HG03045 (cell line): ENCODE data around the gene GPHN.
"Not testable (repeated sequence)": the region's sequence is repeated elsewhere in the genome, so short reads cannot be mapped to it uniquely, and the experiment has no call there.

Experiments used
- ATAC-seq: cut with Tn5 transposase; IDR thresholded peaks from one replicate; pipeline ENCODE4 v1.9.1; 2021; ENCODE audit warnings: mild to moderate bottlenecking, moderate library complexity; ENCODE audit not compliant: unreplicated experiment

GPHN gene

DNA sequence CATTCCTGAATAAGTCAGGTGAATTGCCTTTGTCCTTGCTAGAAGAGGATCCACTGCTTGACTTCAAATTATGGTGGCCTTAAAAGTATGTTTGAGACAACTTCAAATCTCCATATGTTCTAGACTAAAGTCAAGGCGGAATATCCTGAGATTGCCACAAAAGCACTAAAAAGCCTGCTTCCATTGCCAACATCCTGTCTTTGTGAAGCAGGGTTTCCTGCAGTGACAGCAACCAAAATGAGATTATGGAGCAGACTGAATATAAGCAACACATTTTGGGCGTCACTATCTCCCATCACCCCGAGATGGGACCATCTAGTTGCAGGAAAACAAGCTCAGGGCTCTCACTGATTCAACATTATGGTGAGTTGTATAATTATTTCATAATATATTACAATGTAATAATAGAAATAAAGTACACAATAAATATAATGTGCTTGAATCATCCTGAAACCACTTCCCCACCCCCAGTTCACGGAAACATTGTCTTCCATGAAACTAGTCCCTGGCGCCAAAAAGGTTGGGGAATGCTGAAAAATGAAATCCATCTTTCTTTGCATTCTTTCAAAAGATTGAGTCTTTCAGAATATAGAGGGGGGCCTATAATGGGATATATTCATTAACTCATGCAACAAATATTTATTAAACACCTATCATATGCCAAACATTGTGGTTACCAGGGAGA is 143.7 kb downstream of the GPHN start:
- no peak for ATAC-seq

DNA sequence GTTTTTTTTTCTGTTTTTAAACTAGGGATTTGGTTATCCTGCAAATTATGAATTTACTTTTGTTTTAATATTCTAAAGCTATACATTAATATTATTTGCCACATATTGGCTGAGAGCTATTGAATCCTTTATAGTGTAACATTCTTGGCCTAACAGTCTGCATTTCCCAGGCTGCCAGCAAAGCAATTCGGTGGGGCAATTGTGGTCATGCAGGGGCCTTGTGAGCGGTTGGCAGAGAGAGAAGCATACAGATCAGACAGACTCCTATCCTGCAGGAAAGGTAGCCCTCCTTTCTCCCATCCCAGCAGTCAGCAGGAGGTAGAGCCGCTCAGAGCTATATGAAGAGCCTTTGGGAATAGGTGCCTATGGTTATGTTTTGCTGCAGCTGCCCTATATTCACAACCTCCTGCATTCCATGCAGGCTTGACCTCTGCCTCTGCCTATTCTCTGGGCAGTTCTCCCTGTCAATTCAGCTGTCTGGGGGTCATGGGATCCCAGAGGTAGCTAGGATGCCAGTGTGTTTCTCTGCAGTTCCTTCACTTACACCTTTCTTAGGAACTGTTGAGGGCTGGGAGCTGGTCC is 144.7 kb downstream of the GPHN start:
- no peak for ATAC-seq

DNA sequence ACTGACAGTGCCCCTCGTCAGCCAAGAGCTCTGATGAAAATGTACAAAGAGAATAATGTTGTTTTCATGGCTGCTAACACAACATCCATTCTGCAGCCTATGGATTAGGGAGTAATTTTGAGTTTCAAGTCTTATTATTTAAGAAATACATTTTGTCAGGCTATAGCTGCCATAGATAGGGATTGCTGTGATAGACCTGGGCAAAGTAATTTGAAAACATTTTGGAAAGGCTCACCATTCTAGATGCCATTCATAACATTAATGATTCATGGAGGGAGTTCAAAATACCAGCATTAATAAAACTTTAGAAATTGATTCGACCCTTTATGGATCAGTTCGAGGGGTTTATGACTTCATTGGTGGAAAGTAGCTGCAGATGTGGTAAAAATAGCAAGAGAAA is 149.8 kb downstream of the GPHN start:
- ATAC-seq: no peak

- ATAC-seq: no peak
Observed at GRCh38 chr14:66662374-66662773, 154.4 kb downstream of the GPHN start.

- ATAC-seq: no peak
Observed at GRCh38 chr14:66677780-66678179, 169.8 kb downstream of the GPHN start.

- ATAC-seq: no peak
Observed at GRCh38 chr14:66680216-66680615, 172.3 kb downstream of the GPHN start.

GRCh38 chr14:66696326-66696725 is 188.4 kb downstream of the GPHN start:
- ATAC-seq: no peak

- no peak for ATAC-seq
Observed at GRCh38 chr14:66698503-66698902, 190.6 kb downstream of the GPHN start.

- no peak for ATAC-seq
Observed at GRCh38 chr14:66701813-66702212, 193.9 kb downstream of the GPHN start.

DNA sequence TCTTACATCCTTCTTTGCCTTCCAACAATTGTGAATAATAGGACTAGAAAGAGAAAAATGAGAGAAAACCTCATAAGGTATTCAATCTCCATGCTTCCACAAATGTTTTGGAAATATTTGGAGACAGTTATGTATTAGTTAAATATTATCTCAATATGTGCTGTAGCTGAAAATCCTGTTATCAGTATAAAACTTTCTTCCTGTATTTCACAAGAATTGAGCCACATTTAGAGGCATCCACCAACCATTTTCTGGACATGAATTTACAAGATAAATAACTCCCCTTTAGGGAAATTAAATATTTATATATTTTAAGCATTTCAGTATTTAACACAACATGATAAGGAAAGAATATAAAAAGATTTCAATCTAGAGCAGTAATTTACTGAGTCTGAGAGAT is 200.3 kb downstream of the GPHN start:
- ATAC-seq: no peak

- ATAC-seq: no peak
Observed at GRCh38 chr14:66709291-66709690, 201.3 kb downstream of the GPHN start.

DNA sequence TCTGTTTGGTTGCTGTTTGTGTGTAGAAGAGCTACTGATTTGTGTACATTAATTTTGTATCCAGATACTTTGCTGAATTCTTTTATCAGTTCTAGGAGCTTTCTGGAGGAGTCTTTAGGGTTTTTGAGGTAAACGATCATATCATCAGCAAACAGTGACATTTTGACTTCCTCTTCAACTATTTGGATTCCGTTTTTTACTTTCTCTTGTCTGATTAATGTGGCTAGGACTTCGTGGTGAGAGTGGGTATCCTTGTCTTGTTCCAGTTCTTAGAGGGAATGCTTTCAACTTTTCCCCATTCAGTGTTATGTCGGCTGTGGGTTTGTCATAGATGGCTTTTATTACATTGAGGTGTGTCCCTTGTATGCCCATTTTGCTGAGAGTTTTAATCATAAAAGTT is 206.3 kb downstream of the GPHN start:
- not testable (repeated sequence) for ATAC-seq

DNA sequence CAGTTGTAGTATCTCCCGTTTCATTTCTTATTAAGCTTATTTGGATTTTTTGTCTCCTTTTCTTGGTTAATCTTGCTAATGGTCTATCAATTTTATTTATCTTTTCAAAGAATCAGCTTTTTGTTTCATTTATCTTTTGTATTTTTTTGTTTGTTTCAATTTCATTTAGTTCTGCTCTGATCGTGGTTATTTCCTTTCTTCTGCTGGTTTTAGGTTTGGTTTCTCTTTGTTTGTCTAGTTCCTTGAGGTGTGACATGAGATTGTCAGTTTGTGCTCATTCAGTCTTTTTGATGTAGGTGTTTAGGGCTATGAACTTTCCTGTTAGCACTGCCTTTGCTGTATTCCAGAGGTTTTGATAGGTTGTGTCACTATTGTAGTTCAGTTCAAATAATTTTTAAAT is 207.4 kb downstream of the GPHN start:
- not testable (repeated sequence) for ATAC-seq

DNA sequence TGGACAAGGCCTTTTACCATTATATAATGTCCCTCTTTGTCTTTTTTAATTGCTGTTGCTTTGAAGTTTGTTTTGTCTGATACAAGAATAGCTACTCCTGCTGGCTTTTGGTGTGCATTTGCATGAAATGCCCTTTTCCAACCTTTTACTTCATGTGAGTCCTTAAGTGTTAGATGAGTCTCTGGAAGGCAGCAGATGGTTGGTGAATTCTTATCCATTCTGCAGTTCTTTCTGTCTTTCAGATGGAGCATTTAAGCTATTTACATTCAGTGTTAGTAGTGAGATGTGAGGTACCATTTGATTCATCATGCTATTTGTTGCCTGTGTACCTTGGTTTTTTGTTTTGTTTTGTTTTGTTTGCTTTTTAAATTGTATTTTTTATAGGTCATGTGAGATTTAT is 208.3 kb downstream of the GPHN start:
- no peak for ATAC-seq

- no peak for ATAC-seq
Observed at GRCh38 chr14:66717561-66718140, 209.7 kb downstream of the GPHN start.

DNA sequence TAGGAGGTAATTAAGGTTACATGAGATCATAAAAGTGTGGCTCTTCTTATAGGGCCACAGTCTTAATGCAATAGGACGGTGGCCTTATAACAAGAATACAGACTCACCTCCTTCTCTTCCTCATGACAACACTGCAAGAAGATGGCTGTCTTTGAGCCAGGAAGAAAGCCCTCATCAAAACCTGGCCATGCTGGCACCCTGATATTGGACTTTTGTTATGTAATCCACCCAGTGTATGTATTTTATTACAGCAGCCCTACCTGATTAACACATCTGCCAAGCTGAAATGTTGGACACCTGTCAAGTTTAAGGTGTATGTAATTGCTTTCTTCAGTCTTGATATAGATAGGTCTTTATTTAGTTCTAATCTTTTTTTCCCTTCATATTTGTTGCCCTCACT is 217.0 kb downstream of the GPHN start:
- ATAC-seq: no peak

DNA sequence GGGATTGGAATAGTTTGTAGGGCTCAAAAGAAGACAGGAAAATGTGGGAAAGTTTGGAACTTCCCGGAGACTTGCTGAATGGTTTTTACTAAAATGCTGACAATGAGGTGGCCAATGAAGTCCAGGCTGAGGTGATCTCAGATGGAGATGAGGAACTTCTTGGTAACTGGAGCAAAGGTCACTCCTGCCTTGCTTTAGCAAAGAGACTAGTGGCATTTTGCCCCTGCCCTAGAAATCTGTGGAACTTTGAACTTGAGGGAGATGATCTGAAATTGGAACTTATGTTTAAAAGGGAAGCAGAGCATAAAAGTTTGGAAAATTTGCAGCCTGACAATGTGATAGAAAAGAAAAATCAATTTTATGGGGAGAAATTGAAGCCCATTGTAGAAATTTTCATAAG is 223.4 kb downstream of the GPHN start:
- ATAC-seq: not testable (repeated sequence)

GRCh38 chr14:66735853-66736252 is 227.9 kb downstream of the GPHN start:
- no peak for ATAC-seq

DNA sequence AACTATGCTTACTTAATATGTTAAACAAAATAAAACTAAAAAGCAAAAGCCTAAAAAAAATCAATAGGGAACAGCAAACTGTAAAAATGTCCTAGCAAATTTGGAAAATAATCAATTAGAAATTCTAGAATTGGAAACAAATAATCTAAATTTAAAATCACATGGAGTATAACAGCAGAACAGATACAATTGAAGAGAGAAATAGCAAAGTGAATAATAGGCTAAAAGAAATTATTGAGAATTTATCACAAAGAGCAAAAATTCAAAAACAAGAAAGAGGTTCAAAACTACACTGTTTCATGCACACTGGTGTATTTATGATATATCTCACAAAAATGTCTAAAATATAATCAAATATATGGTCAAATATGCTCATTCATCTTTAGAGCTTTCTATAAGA is 231.9 kb downstream of the GPHN start:
- ATAC-seq: no peak

- ATAC-seq: no peak
Observed at GRCh38 chr14:66745078-66745477, 237.1 kb downstream of the GPHN start.

GRCh38 chr14:66746316-66747006 is 238.5 kb downstream of the GPHN start:
- ATAC-seq: no peak

- ATAC-seq: no peak
Observed at GRCh38 chr14:66752109-66752508, 244.2 kb downstream of the GPHN start.
